GM12878 (cell line): ENCODE data around the gene MCM5. TPM values are rescaled to one million over a fixed set of nuclear protein-coding genes. Genes with fewer than 3 reads are reported as not detected.

Experiments
- ATAC-seq: fragments of 200-7000 bp; cut with Tn5 transposase; 3 replicates; pipeline ENCODE4 v1.9.1; 2020; ENCODE audit warnings: mild to moderate bottlenecking, moderate library complexity
- BruUV-seq: library from RNA; stranded (reverse); fragments of 400-500 nt; replicated peaks from 2 replicates; lab custom pipeline; 2021; lab: Mats Ljungman, UMichigan
- CTCF ChIA-PET: fragments of 300-600 bp; sonication (Branson Sonifier 250); formaldehyde crosslinking; extraction: SDS; loops from one replicate; lab custom pipeline; 2021; ENCODE audit warnings: inconsistent platforms; lab: Yijun Ruan, JAX
- POLR2A ChIA-PET: fragments of 350-600 bp; formaldehyde crosslinking; extraction: SDS; loops from one replicate; lab custom pipeline; 2021; ENCODE audit warnings: inconsistent platforms; lab: Charles Lee
- RAD21 ChIA-PET: fragments of 300-600 bp; sonication (Branson Sonifier 250); formaldehyde crosslinking; loops from one replicate; lab custom pipeline; 2023; ENCODE audit warnings: antibody characterized with exemption; ENCODE audit not compliant: unreplicated experiment; lab: Charles Lee
- SMC1A ChIA-PET: fragments of 300-600 bp; sonication (Branson Sonifier 250); formaldehyde crosslinking; loops from one replicate; lab custom pipeline; 2023; ENCODE audit not compliant: unreplicated experiment, uncharacterized antibody; lab: Charles Lee
- DNase-seq: peaks from one replicate; pipeline ENCODE4 v3.0.0-alpha.2; 2011; ENCODE audit warnings: low read depth, low spot score
- FAIRE-seq: peaks from 3 replicates; lab custom pipeline; 2011; peaks lifted over from hg19 to GRCh38; lab: Jason Lieb, UNC
- H2AFZ ChIP-seq: 2 replicates; pipeline ENCODE4 v1.6.0; 2011; ENCODE audit warnings: low read depth, low read length, control low read depth; ENCODE audit not compliant: control insufficient read depth
- H3K27ac ChIP-seq: 2 replicates; pipeline ENCODE4 v1.5.1; 2011; ENCODE audit warnings: control low read depth; ENCODE audit not compliant: control insufficient read depth, insufficient read depth
- H3K27me3 ChIP-seq, 2 experiments: replicated peaks in 1 of 2; 2 replicates each; pipeline versions ENCODE4 v1.6.0 to v1.6.1; 2011; ENCODE audit warnings: low read length in 1 of 2; ENCODE audit not compliant: control insufficient read depth in 2 of 2, insufficient read depth in 2 of 2
- H3K36me3 ChIP-seq, 2 experiments: 2 replicates each; pipeline ENCODE4 v1.5.1; 2011; ENCODE audit warnings: low read length in 1 of 2; ENCODE audit not compliant: control insufficient read depth in 2 of 2, insufficient read depth in 2 of 2
- H3K4me1 ChIP-seq: 2 replicates; pipeline ENCODE4 v1.6.1; 2011; ENCODE audit warnings: mild to moderate bottlenecking, low read length, moderate library complexity, mixed read lengths; ENCODE audit not compliant: control insufficient read depth, insufficient read depth
- H3K4me2 ChIP-seq: 2 replicates; pipeline ENCODE4 v1.6.0; 2011; ENCODE audit warnings: control low read depth; ENCODE audit not compliant: control insufficient read depth, insufficient read depth
- H3K4me3 ChIP-seq: fragments of 200-600 bp; sonication (generic); 2 replicates; pipeline ENCODE4 v1.5.1; 2016
- H3K79me2 ChIP-seq: 2 replicates; pipeline ENCODE4 v1.6.0; 2011; ENCODE audit warnings: low read length; ENCODE audit not compliant: control insufficient read depth, insufficient read depth
- H3K9ac ChIP-seq: 2 replicates; pipeline ENCODE4 v1.8.0; 2011; ENCODE audit warnings: low read length, control low read depth, mixed read lengths; ENCODE audit not compliant: control insufficient read depth, insufficient read depth
- H3K9me3 ChIP-seq: replicated peaks from 3 replicates; pipeline ENCODE4 v1.5.1; 2011; ENCODE audit warnings: mild to moderate bottlenecking, low read length; ENCODE audit not compliant: control insufficient read depth, insufficient read depth
- H4K20me1 ChIP-seq: 2 replicates; pipeline ENCODE4 v1.6.0; 2011; ENCODE audit not compliant: control insufficient read depth, insufficient read depth
- EP300 ChIP-seq, 2 experiments: fragments of 150-350 bp in 1 of 2; IDR thresholded peaks; 2 replicates each; pipeline ENCODE4 v1.6.1; 2011 to 2012; ENCODE audit warnings: low read depth in 2 of 2, low read length in 2 of 2, borderline replicate concordance in 1 of 2, improper control_type of control experiment in 1 of 2, inconsistent platforms in 1 of 2; ENCODE audit not compliant: control insufficient read depth in 1 of 2
- HDAC6 ChIP-seq: fragments of 200-600 bp; sonication (generic); IDR thresholded peaks from one replicate; pipeline ENCODE4 v1.8.0; 2017; ENCODE audit warnings: antibody characterized with exemption; ENCODE audit not compliant: unreplicated experiment
- MEF2B ChIP-seq: fragments of 450-650 bp; IDR thresholded peaks from 2 replicates; pipeline ENCODE4 v1.6.1; 2018; ENCODE audit warnings: mild to moderate bottlenecking, moderate library complexity; ENCODE audit not compliant: partially characterized antibody, poor library complexity, severe bottlenecking
- MXI1 ChIP-seq: fragments of 150-350 bp; IDR thresholded peaks from 2 replicates; pipeline ENCODE4 v1.6.1; 2011; ENCODE audit warnings: low read depth, mild to moderate bottlenecking, inconsistent platforms, low read length, improper control_type of control experiment
- MYB ChIP-seq: fragments of 150-350 bp; IDR thresholded peaks from 2 replicates; pipeline ENCODE4 v1.6.1; 2014; ENCODE audit warnings: mild to moderate bottlenecking, low read depth, low read length, borderline replicate concordance
- NFYA ChIP-seq: IDR thresholded peaks from 2 replicates; pipeline ENCODE4 v1.6.1; 2011; ENCODE audit warnings: low read depth, mild to moderate bottlenecking, low read length, improper control_type of control experiment, borderline replicate concordance
- PAX5 ChIP-seq: IDR thresholded peaks from 2 replicates; pipeline ENCODE4 v1.6.1; 2011; ENCODE audit warnings: low read depth, low read length, borderline replicate concordance
- SREBF1 ChIP-seq: IDR thresholded peaks from 2 replicates; pipeline ENCODE4 v1.6.1; 2012; ENCODE audit warnings: mild to moderate bottlenecking, low read length
- TBL1XR1 ChIP-seq: IDR thresholded peaks from 2 replicates; pipeline ENCODE4 v1.6.1; 2012; ENCODE audit warnings: low read depth, low read length, improper control_type of control experiment
- TCF3 ChIP-seq: IDR thresholded peaks from 2 replicates; pipeline ENCODE4 v1.6.1; 2012; ENCODE audit warnings: low read depth, mild to moderate bottlenecking, low read length, borderline replicate concordance; ENCODE audit not compliant: insufficient read depth
- WRNIP1 ChIP-seq: IDR thresholded peaks from 2 replicates; pipeline ENCODE4 v1.6.1; 2011; ENCODE audit warnings: low read depth, low read length, improper control_type of control experiment, borderline replicate concordance
- ZSCAN29 ChIP-seq: fragments of 450-650 bp; IDR thresholded peaks from 2 replicates; pipeline ENCODE4 v1.6.1; 2017; ENCODE audit warnings: mild to moderate bottlenecking, moderate library complexity
- ZZZ3 ChIP-seq: IDR thresholded peaks from 2 replicates; pipeline ENCODE4 v1.6.1; 2011; ENCODE audit warnings: low read depth; ENCODE audit not compliant: control insufficient read depth, insufficient read length
- WGBS: methylation state at CpG from one replicate; pipeline ENCODE4 v1.1.6; 2016; ENCODE audit warnings: low lambda C conversion rate; ENCODE audit not compliant: insufficient replicate concordance, insufficient coverage; ENCODE audit errors: missing lambda C conversion rate; 5-methylcytosine and 5-hydroxymethylcytosine counted together
- in situ Hi-C: fragments of 300-500 bp; cut with MboI; formaldehyde crosslinking; loops from 9 replicates; pipeline ENCODE4 v1.14.3; 2018; ENCODE audit warnings: mixed read lengths
- intact Hi-C: fragments of 100-400 bp; cut with micrococcal nuclease; formaldehyde crosslinking; loops from one replicate; pipeline ENCODE4 v1.14.2; 2022; ENCODE audit not compliant: unreplicated experiment
- polyA plus RNA-seq, 11 experiments: library from polyadenylated mRNA; depleted of rRNA in 4 of 11; unstranded in 6 of 11; stranded (reverse) in 5 of 11; fragments of >200 nt; fragmentation: Nextera tagmentation in 4 of 11; fragmentation: Illumina TruSeq in 1 of 11; extraction: Ambion mirVana in 4 of 11; extraction: Trizol in 1 of 11; gene quantifications; 1 replicate in 1 of 11; 2 replicates in 10 of 11; pipeline versions ENCODE4 v1.2.1 to v1.2.3, GENCODE V29; 2011 to 2016; ENCODE audit warnings: inconsistent platforms in 2 of 11, missing spikeins in 2 of 11, low read depth in 1 of 11
- total RNA-seq, 4 experiments: library from RNA; depleted of rRNA in 3 of 4; stranded (reverse); fragments of >200 nt in 3 of 4; fragmentation: Illumina TruSeq in 1 of 4; extraction: Trizol in 1 of 4; gene quantifications; 2 replicates each; pipeline versions ENCODE4 v1.2.1 to v1.2.3, GENCODE V29; 2013 to 2021
- TF ChIP-seq, protein P1 (sequence below): fragments of 450-650 bp; IDR thresholded peaks from 2 replicates; pipeline ENCODE4 v1.6.1; 2016; ENCODE audit warnings: mild to moderate bottlenecking
- TF ChIP-seq, protein P2 (sequence below): fragments of 450-650 bp; IDR thresholded peaks from 2 replicates; pipeline ENCODE4 v1.6.1; 2017; ENCODE audit warnings: borderline replicate concordance
- TF ChIP-seq, protein P3 (sequence below): fragments of 450-650 bp; formaldehyde crosslinking; IDR thresholded peaks from 2 replicates; pipeline ENCODE4 v1.5.0; 2022; ENCODE audit warnings: mild to moderate bottlenecking, missing genetic modification characterization

MCM5 gene
- total and polyA plus RNA-seq, 10 of the 15 experiments (the other 5 are each of a cell fraction or from before 2014, with no cell fraction given) = 14.1 to 360 (median 164) TPM

DNA sequence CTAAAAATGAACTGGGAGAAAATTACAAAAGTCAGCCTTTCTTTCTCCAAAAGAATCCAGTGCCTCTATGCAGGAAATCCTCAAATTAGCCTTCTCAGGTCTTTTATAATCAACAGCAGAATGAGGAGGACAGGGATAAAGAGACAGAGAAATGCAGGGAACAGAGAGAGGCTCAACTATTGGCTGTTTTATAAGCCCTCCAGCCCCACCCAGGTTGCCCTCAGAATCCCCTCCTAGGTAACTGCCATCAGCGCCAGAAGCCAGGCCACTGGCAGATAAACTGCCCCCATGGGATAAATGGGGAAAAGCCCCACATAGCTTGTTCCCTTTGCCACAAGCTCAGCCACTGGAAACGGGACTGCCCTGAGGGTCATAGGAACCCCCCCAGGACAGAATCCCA is 29.9 kb upstream of the MCM5 start:
- DNase-seq = no peak
- Histone ChIP-seq H3K79me2 (no peaks in the 10 kb centered on the region), H2AFZ (no peak overlapping the region), H4K20me1 (no peaks in the 10 kb centered on the region), H3K4me2 (no peak overlapping the region), H3K4me3 (no peak overlapping the region), H3K9me3 (no peaks in the 10 kb centered on the region), H3K27me3 (no peaks in the 10 kb centered on the region), H3K9ac (no peak overlapping the region), H3K36me3 (no peaks in the 10 kb centered on the region), H3K4me1 (peaks cover 15% of the 10 kb centered on the region), H3K27ac (no peak overlapping the region)
- WGBS = 13% methylated on average over 2 of the region's 2 CpGs
- ATAC-seq = no peak
- ChIA-PET SMC1A (interaction anchor here (1.2 to 4.6 kb wide), 3 partner anchors 41 to 212 kb away, joined by 3 to 20 read pairs (median 3); no protein-coding TSS in a partner anchor), POLR2A (interaction anchor here (0.7 to 2.6 kb wide), 3 partner anchors 10 to 41 kb away, joined by 3 to 13 read pairs (median 9); partner anchors contain the start of gene HMOX1), CTCF (interaction anchor here (1.0 to 4.0 kb wide), 3 partner anchors 7 to 41 kb away, joined by 3 to 36 read pairs (median 4); no protein-coding TSS in a partner anchor), RAD21 (interaction anchor here (1.2 to 4.5 kb wide), 4 partner anchors 27 to 172 kb away, joined by 3 to 38 read pairs (median 4); no protein-coding TSS in a partner anchor)
- TF ChIP-seq TCF3 = no peak
- TF ChIP-seq MYB = no peak
- no peak for TF ChIP-seq WRNIP1
- TF ChIP-seq MEF2B = no peak
- TF ChIP-seq, protein P1, sequence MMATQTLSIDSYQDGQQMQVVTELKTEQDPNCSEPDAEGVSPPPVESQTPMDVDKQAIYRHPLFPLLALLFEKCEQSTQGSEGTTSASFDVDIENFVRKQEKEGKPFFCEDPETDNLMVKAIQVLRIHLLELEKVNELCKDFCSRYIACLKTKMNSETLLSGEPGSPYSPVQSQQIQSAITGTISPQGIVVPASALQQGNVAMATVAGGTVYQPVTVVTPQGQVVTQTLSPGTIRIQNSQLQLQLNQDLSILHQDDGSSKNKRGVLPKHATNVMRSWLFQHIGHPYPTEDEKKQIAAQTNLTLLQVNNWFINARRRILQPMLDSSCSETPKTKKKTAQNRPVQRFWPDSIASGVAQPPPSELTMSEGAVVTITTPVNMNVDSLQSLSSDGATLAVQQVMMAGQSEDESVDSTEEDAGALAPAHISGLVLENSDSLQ = no peak
- no peak for TF ChIP-seq ZSCAN29
- TF ChIP-seq, protein P2, sequence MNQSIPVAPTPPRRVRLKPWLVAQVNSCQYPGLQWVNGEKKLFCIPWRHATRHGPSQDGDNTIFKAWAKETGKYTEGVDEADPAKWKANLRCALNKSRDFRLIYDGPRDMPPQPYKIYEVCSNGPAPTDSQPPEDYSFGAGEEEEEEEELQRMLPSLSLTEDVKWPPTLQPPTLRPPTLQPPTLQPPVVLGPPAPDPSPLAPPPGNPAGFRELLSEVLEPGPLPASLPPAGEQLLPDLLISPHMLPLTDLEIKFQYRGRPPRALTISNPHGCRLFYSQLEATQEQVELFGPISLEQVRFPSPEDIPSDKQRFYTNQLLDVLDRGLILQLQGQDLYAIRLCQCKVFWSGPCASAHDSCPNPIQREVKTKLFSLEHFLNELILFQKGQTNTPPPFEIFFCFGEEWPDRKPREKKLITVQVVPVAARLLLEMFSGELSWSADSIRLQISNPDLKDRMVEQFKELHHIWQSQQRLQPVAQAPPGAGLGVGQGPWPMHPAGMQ = no peak
- TF ChIP-seq ZZZ3 = no peak
- no peak for TF ChIP-seq NFYA
- no peak for TF ChIP-seq PAX5
- TF ChIP-seq TBL1XR1 = no peak
- TF ChIP-seq, protein P3, sequence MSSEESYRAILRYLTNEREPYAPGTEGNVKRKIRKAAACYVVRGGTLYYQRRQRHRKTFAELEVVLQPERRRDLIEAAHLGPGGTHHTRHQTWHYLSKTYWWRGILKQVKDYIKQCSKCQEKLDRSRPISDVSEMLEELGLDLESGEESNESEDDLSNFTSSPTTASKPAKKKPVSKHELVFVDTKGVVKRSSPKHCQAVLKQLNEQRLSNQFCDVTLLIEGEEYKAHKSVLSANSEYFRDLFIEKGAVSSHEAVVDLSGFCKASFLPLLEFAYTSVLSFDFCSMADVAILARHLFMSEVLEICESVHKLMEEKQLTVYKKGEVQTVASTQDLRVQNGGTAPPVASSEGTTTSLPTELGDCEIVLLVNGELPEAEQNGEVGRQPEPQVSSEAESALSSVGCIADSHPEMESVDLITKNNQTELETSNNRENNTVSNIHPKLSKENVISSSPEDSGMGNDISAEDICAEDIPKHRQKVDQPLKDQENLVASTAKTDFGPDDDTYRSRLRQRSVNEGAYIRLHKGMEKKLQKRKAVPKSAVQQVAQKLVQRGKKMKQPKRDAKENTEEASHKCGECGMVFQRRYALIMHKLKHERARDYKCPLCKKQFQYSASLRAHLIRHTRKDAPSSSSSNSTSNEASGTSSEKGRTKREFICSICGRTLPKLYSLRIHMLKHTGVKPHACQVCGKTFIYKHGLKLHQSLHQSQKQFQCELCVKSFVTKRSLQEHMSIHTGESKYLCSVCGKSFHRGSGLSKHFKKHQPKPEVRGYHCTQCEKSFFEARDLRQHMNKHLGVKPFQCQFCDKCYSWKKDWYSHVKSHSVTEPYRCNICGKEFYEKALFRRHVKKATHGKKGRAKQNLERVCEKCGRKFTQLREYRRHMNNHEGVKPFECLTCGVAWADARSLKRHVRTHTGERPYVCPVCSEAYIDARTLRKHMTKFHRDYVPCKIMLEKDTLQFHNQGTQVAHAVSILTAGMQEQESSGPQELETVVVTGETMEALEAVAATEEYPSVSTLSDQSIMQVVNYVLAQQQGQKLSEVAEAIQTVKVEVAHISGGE (CRISPR knock-in tag) = no peak
- no peak for TF ChIP-seq SREBF1
- no peak for TF ChIP-seq MXI1
- no peak for TF ChIP-seq EP300 (IDR thresholded peaks at IDR 0.05; ENCODE audit: borderline replicate concordance in 1 of 2, control insufficient read depth in 1 of 2, low read depth in 2 of 2, low read length in 2 of 2)
- TF ChIP-seq HDAC6 = no peak
- in situ Hi-C loops (no loop called here), intact Hi-C loops (no loop called here)
- no TSS peak for BruUV-seq
- FAIRE-seq = no peak
